B cell (primary cell): ENCODE data around the gene SLC25A40. TPM values are rescaled to one million over a fixed set of nuclear protein-coding genes. Genes with fewer than 3 reads are reported as not detected.

Experiments used
- ATAC-seq: fragments of 200-7000 bp; cut with Tn5 transposase; one replicate; pipeline ENCODE4 v1.10.0; 2021; ENCODE audit warnings: low read depth, mild to moderate bottlenecking, moderate number of reproducible peaks, moderate library complexity
- CTCF ChIA-PET: fragments of 350-600 bp; sonication (Branson Sonifier 250); formaldehyde crosslinking; loops from one replicate; lab custom pipeline; 2021; ENCODE audit warnings: antibody characterized with exemption, inconsistent platforms; lab: Charles Lee
- POLR2A ChIA-PET: fragments of 350-600 bp; sonication (Branson Sonifier 250); formaldehyde crosslinking; loops from one replicate; lab custom pipeline; 2021; ENCODE audit warnings: antibody characterized with exemption; lab: Charles Lee
- DNase-seq: peaks from one replicate; pipeline ENCODE4 v3.0.0; 2013
- H2AFZ ChIP-seq: 2 replicates; pipeline ENCODE4 v1.6.1; 2012; ENCODE audit warnings: mild to moderate bottlenecking, low read depth, low read length; ENCODE audit not compliant: insufficient read depth, poor library complexity, severe bottlenecking
- H3K27ac ChIP-seq, 2 donors: 1 replicate in 1 of 2; 2 replicates in 1 of 2; pipeline ENCODE4 v1.5.1; 2012 to 2013; ENCODE audit warnings: low read length in 2 of 2, mild to moderate bottlenecking in 2 of 2, moderate library complexity in 1 of 2
- H3K27me3 ChIP-seq, 4 experiments: fragments of 200-600 bp in 1 of 4; sonication (generic) in 1 of 4; replicated peaks in 1 of 4; 1 replicate in 2 of 4; 2 replicates in 2 of 4; pipeline versions ENCODE4 v1.6.1 to v1.7.0; 2013 to 2016; ENCODE audit warnings: low read length in 3 of 4, mild to moderate bottlenecking in 2 of 4, mixed read lengths in 1 of 4, moderate library complexity in 1 of 4; ENCODE audit not compliant: insufficient read depth in 4 of 4, control insufficient read depth in 3 of 4; ENCODE audit errors: control extremely low read depth in 1 of 4
- H3K36me3 ChIP-seq, 2 experiments: replicated peaks in 1 of 2; 1 replicate in 1 of 2; 2 replicates in 1 of 2; pipeline versions ENCODE4 v1.6.1 to v1.7.1; 2013; ENCODE audit warnings: low read length in 1 of 2; ENCODE audit not compliant: insufficient read depth in 2 of 2, control insufficient read depth in 1 of 2; ENCODE audit errors: control extremely low read depth in 1 of 2, extremely low read depth in 1 of 2
- H3K4me1 ChIP-seq, 2 donors: fragments of 200-600 bp in 1 of 2; sonication (generic) in 1 of 2; 1 replicate in 1 of 2; 2 replicates in 1 of 2; pipeline versions ENCODE4 v1.5.1 to v1.6.1; 2013 to 2017; ENCODE audit warnings: low read length in 2 of 2; ENCODE audit not compliant: control insufficient read depth in 2 of 2, insufficient read depth in 2 of 2
- H3K4me2 ChIP-seq: replicated peaks from 2 replicates; pipeline ENCODE3; 2012; ENCODE audit warnings: mild to moderate bottlenecking, low read depth, low read length; ENCODE audit not compliant: poor library complexity, severe bottlenecking
- H3K4me3 ChIP-seq, 5 experiments: fragments of 200-600 bp in 1 of 5; sonication (generic) in 1 of 5; 1 replicate in 3 of 5; 2 replicates in 2 of 5; pipeline versions ENCODE4 v1.5.1 to v1.7.0; 2011 to 2016; ENCODE audit warnings: low read length in 4 of 5, mild to moderate bottlenecking in 4 of 5, low read depth in 2 of 5, control low read depth in 1 of 5, moderate library complexity in 1 of 5; ENCODE audit not compliant: insufficient read depth in 1 of 5; ENCODE audit errors: control extremely low read depth in 1 of 5, extremely low read depth in 1 of 5
- H3K79me2 ChIP-seq: fragments of 200-600 bp; sonication (generic); one replicate; pipeline ENCODE4 v1.6.0; 2016; ENCODE audit warnings: low read length; ENCODE audit not compliant: control insufficient read depth, insufficient read depth
- H3K9ac ChIP-seq: fragments of 200-600 bp; sonication (generic); 2 replicates; pipeline ENCODE4 v1.6.1; 2017; ENCODE audit warnings: mild to moderate bottlenecking, low read length, moderate library complexity
- H3K9me3 ChIP-seq, 3 donors: one replicate each; pipeline versions ENCODE4 v1.6.1 to v1.7.1; 2013; ENCODE audit warnings: low read length in 2 of 3; ENCODE audit not compliant: control insufficient read depth in 2 of 3, insufficient read depth in 1 of 3; ENCODE audit errors: control extremely low read depth in 1 of 3
- H4K20me1 ChIP-seq: 2 replicates; pipeline ENCODE4 v1.6.0; 2012; ENCODE audit warnings: mild to moderate bottlenecking, low read length; ENCODE audit not compliant: insufficient read depth, control insufficient read depth, poor library complexity, severe bottlenecking
- H3K27ac Mint-ChIP-seq: one replicate; pipeline ENCODE4 v1.8.0; 2021; ENCODE audit warnings: mixed read lengths
- H3K27me3 Mint-ChIP-seq: one replicate; pipeline ENCODE4 v1.8.0; 2021; ENCODE audit warnings: mixed read lengths
- H3K4me1 Mint-ChIP-seq: one replicate; pipeline ENCODE4 v1.8.0; 2021; ENCODE audit warnings: mixed read lengths
- H3K4me3 Mint-ChIP-seq: one replicate; pipeline ENCODE4 v1.8.0; 2021; ENCODE audit warnings: mixed read lengths
- H3K9me3 Mint-ChIP-seq: one replicate; pipeline ENCODE4 v1.8.0; 2022; ENCODE audit warnings: mixed read lengths; ENCODE audit not compliant: insufficient read depth
- EZH2 ChIP-seq: IDR thresholded peaks from 2 replicates; pipeline ENCODE4 v1.6.1; 2012; ENCODE audit warnings: borderline replicate concordance, low read depth, mild to moderate bottlenecking, moderate library complexity, low read length; ENCODE audit not compliant: insufficient read depth, poor library complexity, severe bottlenecking
- WGBS: methylation state at CpG from one replicate; pipeline ENCODE4 v1.1.5; 2013; ENCODE audit warnings: missing lambda C conversion rate; ENCODE audit not compliant: insufficient coverage; 5-methylcytosine and 5-hydroxymethylcytosine counted together
- intact Hi-C: fragments of 100-400 bp; cut with micrococcal nuclease; formaldehyde crosslinking; loops from one replicate; pipeline ENCODE4 v1.10.0; 2022
- polyA plus RNA-seq: library from polyadenylated mRNA; depleted of rRNA; stranded (reverse); fragments of >200 nt; gene quantifications from 2 replicates; pipeline ENCODE4 v1.2.3, GENCODE V29; 2012
- total RNA-seq, 2 donors: library from RNA; stranded (reverse); fragments of 120-200 nt in 1 of 2; gene quantifications; 1 replicate in 1 of 2; 2 replicates in 1 of 2; pipeline versions ENCODE4 v1.2.3 to v1.2.4, GENCODE V29; 2013 to 2022
- TF ChIP-seq, protein P1 (sequence below): fragments of 200-600 bp; IDR thresholded peaks from one replicate; pipeline ENCODE4 v1.8.0; 2022; ENCODE audit warnings: antibody characterized with exemption, mild to moderate bottlenecking

SLC25A40 gene
- total and polyA plus RNA-seq, 2 donors (not counting 1 experiment from before 2014, with no cell fraction given) = 10.5 to 28.1 TPM

GRCh38 chr7:87895363-87895762 is 19.2 kb upstream of the SLC25A40 start:
- no peak overlapping the region for H3K27ac ChIP-seq
- no peaks in the 10 kb centered on the region for H3K4me1 ChIP-seq
- peaks cover 8 to 39% of the 10 kb centered on the region in 2 experiments for H3K36me3 ChIP-seq
- H3K79me2 ChIP-seq = no peaks in the 10 kb centered on the region
- Mint-ChIP-seq H3K9me3 (no peaks in the 10 kb centered on the region), H3K4me1 (no peaks in the 10 kb centered on the region), H3K4me3 (no peak overlapping the region), H3K27me3 (no peaks in the 10 kb centered on the region), H3K27ac (no peak overlapping the region)
- ATAC-seq = no peak
- intact Hi-C loops = no loop called here
- CTCF ChIA-PET = no interaction called here
- no peak for DNase-seq
- H3K9ac ChIP-seq = no peak overlapping the region
- TF ChIP-seq EZH2 = no peak
- TF ChIP-seq, protein P1, sequence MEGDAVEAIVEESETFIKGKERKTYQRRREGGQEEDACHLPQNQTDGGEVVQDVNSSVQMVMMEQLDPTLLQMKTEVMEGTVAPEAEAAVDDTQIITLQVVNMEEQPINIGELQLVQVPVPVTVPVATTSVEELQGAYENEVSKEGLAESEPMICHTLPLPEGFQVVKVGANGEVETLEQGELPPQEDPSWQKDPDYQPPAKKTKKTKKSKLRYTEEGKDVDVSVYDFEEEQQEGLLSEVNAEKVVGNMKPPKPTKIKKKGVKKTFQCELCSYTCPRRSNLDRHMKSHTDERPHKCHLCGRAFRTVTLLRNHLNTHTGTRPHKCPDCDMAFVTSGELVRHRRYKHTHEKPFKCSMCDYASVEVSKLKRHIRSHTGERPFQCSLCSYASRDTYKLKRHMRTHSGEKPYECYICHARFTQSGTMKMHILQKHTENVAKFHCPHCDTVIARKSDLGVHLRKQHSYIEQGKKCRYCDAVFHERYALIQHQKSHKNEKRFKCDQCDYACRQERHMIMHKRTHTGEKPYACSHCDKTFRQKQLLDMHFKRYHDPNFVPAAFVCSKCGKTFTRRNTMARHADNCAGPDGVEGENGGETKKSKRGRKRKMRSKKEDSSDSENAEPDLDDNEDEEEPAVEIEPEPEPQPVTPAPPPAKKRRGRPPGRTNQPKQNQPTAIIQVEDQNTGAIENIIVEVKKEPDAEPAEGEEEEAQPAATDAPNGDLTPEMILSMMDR = no peak
- H3K4me3 ChIP-seq = no peak overlapping the region
- H4K20me1 ChIP-seq = no peaks in the 10 kb centered on the region
- POLR2A ChIA-PET = no interaction called here
- H3K9me3 ChIP-seq = no peaks in the 10 kb centered on the region
- no peak overlapping the region for H3K4me2 ChIP-seq
- no peak overlapping the region for H2AFZ ChIP-seq
- H3K27me3 ChIP-seq = no peaks in the 10 kb centered on the region
- whole genome bisulfite sequencing = 100% methylated on average over 1 of the region's 2 CpGs

GRCh38 chr7:87886875-87887274 is 10.7 kb upstream of the SLC25A40 start:
- DNase-seq = peak; percentile 60
- Mint-ChIP-seq H3K9me3 (no peaks in the 10 kb centered on the region), H3K4me1 (no peaks in the 10 kb centered on the region), H3K27me3 (no peaks in the 10 kb centered on the region), H3K27ac (no peak overlapping the region), H3K4me3 (no peak overlapping the region)
- Histone ChIP-seq H4K20me1 (no peaks in the 10 kb centered on the region), H3K27me3 (no peaks in the 10 kb centered on the region), H3K36me3 (peaks cover 8 to 19% of the 10 kb centered on the region in 2 experiments), H2AFZ (no peak overlapping the region), H3K9me3 (no peaks in the 10 kb centered on the region), H3K4me3 (no peak overlapping the region), H3K9ac (no peak overlapping the region), H3K4me1 (no peaks in the 10 kb centered on the region), H3K4me2 (no peak overlapping the region), H3K27ac (no peak overlapping the region), H3K79me2 (peaks cover 9% of the 10 kb centered on the region)
- no peak for ATAC-seq
- intact Hi-C loops = loop anchor here (1.0 to 10.0 kb wide), 5 partner anchors 11 to 381 kb away; partner anchors contain the start of genes DBF4 and SLC25A40
- ChIA-PET POLR2A (no interaction called here), CTCF (interaction anchor here (0.6 to 4.7 kb wide), 27 partner anchors 11 to 1572 kb away, joined by 3 to 64 read pairs (median 4); partner anchors contain the start of genes ABCB1, DBF4, RUNDC3B and SLC25A40)
- TF ChIP-seq, protein P1 = peak; percentile 78
- no peak for TF ChIP-seq EZH2
